Measurements from ENCODE around the gene FKBP11.
A peak's percentile ranks its signal among the peaks of the same experiment; 100 is the strongest.

Gene FKBP11

GRCh38 chr12:48968467-48968866, 43.2 kb upstream of the FKBP11 start:
- H3K4me1 ChIP-seq (ENCODE audit: control insufficient read depth, insufficient read depth, low read length): peaks cover 26% of the 10 kb centered on the region
- no peak overlapping the region for H3K4me3 ChIP-seq (ENCODE audit: insufficient read depth, low read depth, low read length)
- 17 to 18% methylated on average over 3 of the region's 3 CpGs for WGBS, 2 experiments
- H3K36me3 ChIP-seq (ENCODE audit: control insufficient read depth, insufficient read depth, low read length): no peaks in the 10 kb centered on the region
- H3K9me3 ChIP-seq (ENCODE audit: control insufficient read depth, low read length): no peaks in the 10 kb centered on the region
- no peak overlapping the region for H3K27ac ChIP-seq (ENCODE audit: insufficient read depth, low read depth, low read length, poor library complexity, severe bottlenecking)
- H3K27me3 ChIP-seq (ENCODE audit: control insufficient read depth, insufficient read depth, low read length, poor library complexity, severe bottlenecking): peaks cover 52% of the 10 kb centered on the region

GRCh38 chr12:48967991-48968390, 42.7 kb upstream of the FKBP11 start:
- Histone ChIP-seq H3K36me3 (ENCODE audit: control insufficient read depth, insufficient read depth, low read length) (no peaks in the 10 kb centered on the region), H3K4me3 (ENCODE audit: insufficient read depth, low read depth, low read length) (no peak overlapping the region), H3K4me1 (ENCODE audit: control insufficient read depth, insufficient read depth, low read length) (peaks cover 26% of the 10 kb centered on the region), H3K9me3 (ENCODE audit: control insufficient read depth, low read length) (no peaks in the 10 kb centered on the region), H3K27ac (ENCODE audit: insufficient read depth, low read depth, low read length, poor library complexity, severe bottlenecking) (no peak overlapping the region), H3K27me3 (ENCODE audit: control insufficient read depth, insufficient read depth, low read length, poor library complexity, severe bottlenecking) (peaks cover 47% of the 10 kb centered on the region)
- 49 to 52% methylated on average over 7 of the region's 7 CpGs for WGBS, 2 experiments

GRCh38 chr12:48966177-48966895, 41.0 kb upstream of the FKBP11 start:
- Histone ChIP-seq H3K4me1 (ENCODE audit: control insufficient read depth, insufficient read depth, low read length) (peaks cover 25% of the 10 kb centered on the region), H3K4me3 (ENCODE audit: insufficient read depth, low read depth, low read length) (no peak overlapping the region), H3K9me3 (ENCODE audit: control insufficient read depth, low read length) (no peaks in the 10 kb centered on the region), H3K36me3 (ENCODE audit: control insufficient read depth, insufficient read depth, low read length) (no peaks in the 10 kb centered on the region), H3K27me3 (ENCODE audit: control insufficient read depth, insufficient read depth, low read length, poor library complexity, severe bottlenecking) (peaks cover 30% of the 10 kb centered on the region), H3K27ac (ENCODE audit: insufficient read depth, low read depth, low read length, poor library complexity, severe bottlenecking) (no peak overlapping the region)
- 86 to 87% methylated on average over 20 of the region's 20 CpGs for WGBS, 2 experiments

- no peaks in the 10 kb centered on the region for H3K9me3 ChIP-seq (ENCODE audit: control insufficient read depth, low read length)
- H3K4me1 ChIP-seq (ENCODE audit: control insufficient read depth, insufficient read depth, low read length): peaks cover 18% of the 10 kb centered on the region
- H3K27me3 ChIP-seq (ENCODE audit: control insufficient read depth, insufficient read depth, low read length, poor library complexity, severe bottlenecking): peaks cover 21% of the 10 kb centered on the region
- H3K36me3 ChIP-seq (ENCODE audit: control insufficient read depth, insufficient read depth, low read length): no peaks in the 10 kb centered on the region
- no peak overlapping the region for H3K4me3 ChIP-seq (ENCODE audit: insufficient read depth, low read depth, low read length)
- H3K27ac ChIP-seq (ENCODE audit: insufficient read depth, low read depth, low read length, poor library complexity, severe bottlenecking): no peak overlapping the region
These were observed 40.1 kb upstream of the FKBP11 start for GRCh38 chr12:48965298-48965838.

DNA sequence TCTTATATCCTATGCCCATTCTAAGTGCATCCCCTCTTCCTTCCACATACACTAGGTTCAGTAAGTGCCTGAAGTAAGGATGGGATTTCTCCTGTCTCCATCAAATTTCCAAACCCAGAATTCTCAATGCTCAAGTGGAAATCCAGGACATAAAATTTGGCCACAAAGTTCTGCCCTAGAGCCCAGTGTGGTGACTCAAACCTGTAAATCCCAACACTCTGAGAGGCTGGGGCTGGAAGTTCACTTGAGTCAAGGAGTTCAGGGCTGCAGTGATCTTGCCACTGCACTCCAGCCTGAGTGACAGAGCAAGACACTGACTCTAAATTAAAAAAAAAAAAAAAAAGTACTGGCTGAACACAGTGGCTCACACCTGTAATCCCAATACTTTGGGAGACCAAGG, 36.5 kb upstream of the FKBP11 start:
- no peaks in the 10 kb centered on the region for H3K27me3 ChIP-seq (ENCODE audit: control insufficient read depth, insufficient read depth, low read length, poor library complexity, severe bottlenecking)
- no peaks in the 10 kb centered on the region for H3K4me1 ChIP-seq (ENCODE audit: control insufficient read depth, insufficient read depth, low read length)
- H3K4me3 ChIP-seq (ENCODE audit: insufficient read depth, low read depth, low read length): no peak overlapping the region
- H3K9me3 ChIP-seq (ENCODE audit: control insufficient read depth, low read length): no peaks in the 10 kb centered on the region
- H3K27ac ChIP-seq (ENCODE audit: insufficient read depth, low read depth, low read length, poor library complexity, severe bottlenecking): no peak overlapping the region
- no peaks in the 10 kb centered on the region for H3K36me3 ChIP-seq (ENCODE audit: control insufficient read depth, insufficient read depth, low read length)

GRCh38 chr12:48961331-48961730, 36.0 kb upstream of the FKBP11 start:
- 51 to 55% methylated on average over 4 of the region's 4 CpGs for WGBS, 2 experiments
- Histone ChIP-seq H3K27me3 (ENCODE audit: control insufficient read depth, insufficient read depth, low read length, poor library complexity, severe bottlenecking) (no peaks in the 10 kb centered on the region), H3K27ac (ENCODE audit: insufficient read depth, low read depth, low read length, poor library complexity, severe bottlenecking) (no peak overlapping the region)

GRCh38 chr12:48960834-48961233, 35.5 kb upstream of the FKBP11 start:
- H3K9me3 ChIP-seq (ENCODE audit: control insufficient read depth, low read length): no peaks in the 10 kb centered on the region
- no peaks in the 10 kb centered on the region for H3K36me3 ChIP-seq (ENCODE audit: control insufficient read depth, insufficient read depth, low read length)
- no peak overlapping the region for H3K27ac ChIP-seq (ENCODE audit: insufficient read depth, low read depth, low read length, poor library complexity, severe bottlenecking)
- H3K27me3 ChIP-seq (ENCODE audit: control insufficient read depth, insufficient read depth, low read length, poor library complexity, severe bottlenecking): no peaks in the 10 kb centered on the region
- H3K4me3 ChIP-seq (ENCODE audit: insufficient read depth, low read depth, low read length): no peak overlapping the region
- WGBS, 2 experiments: 83 to 90% methylated on average over 3 of the region's 3 CpGs
- no peaks in the 10 kb centered on the region for H3K4me1 ChIP-seq (ENCODE audit: control insufficient read depth, insufficient read depth, low read length)

More at GRCh38 chr12:48961331-48961730, 36.0 kb upstream of the FKBP11 start:
- Histone ChIP-seq H3K36me3 (ENCODE audit: control insufficient read depth, insufficient read depth, low read length) (no peaks in the 10 kb centered on the region), H3K4me3 (ENCODE audit: insufficient read depth, low read depth, low read length) (no peak overlapping the region), H3K4me1 (ENCODE audit: control insufficient read depth, insufficient read depth, low read length) (no peaks in the 10 kb centered on the region), H3K9me3 (ENCODE audit: control insufficient read depth, low read length) (no peaks in the 10 kb centered on the region)

GRCh38 chr12:48958049-48958388, 32.7 kb upstream of the FKBP11 start:
- H3K9me3 ChIP-seq (ENCODE audit: control insufficient read depth, low read length): no peaks in the 10 kb centered on the region
- H3K27me3 ChIP-seq (ENCODE audit: control insufficient read depth, insufficient read depth, low read length, poor library complexity, severe bottlenecking): no peaks in the 10 kb centered on the region
- peak overlapping the region; percentile 19 for H3K27ac ChIP-seq (ENCODE audit: insufficient read depth, low read depth, low read length, poor library complexity, severe bottlenecking)
- 59 to 64% methylated on average over 3 of the region's 3 CpGs for whole genome bisulfite sequencing, 2 experiments
- peaks cover 12% of the 10 kb centered on the region for H3K4me1 ChIP-seq (ENCODE audit: control insufficient read depth, insufficient read depth, low read length)
- H3K4me3 ChIP-seq (ENCODE audit: insufficient read depth, low read depth, low read length): peak overlapping the region; percentile 96
- H3K36me3 ChIP-seq (ENCODE audit: control insufficient read depth, insufficient read depth, low read length): no peaks in the 10 kb centered on the region

- Histone ChIP-seq H3K9me3 (ENCODE audit: control insufficient read depth, low read length) (no peaks in the 10 kb centered on the region), H3K4me1 (ENCODE audit: control insufficient read depth, insufficient read depth, low read length) (peaks cover 12% of the 10 kb centered on the region), H3K4me3 (ENCODE audit: insufficient read depth, low read depth, low read length) (peak within 1 kb of the TSS; percentile 96), H3K27ac (ENCODE audit: insufficient read depth, low read depth, low read length, poor library complexity, severe bottlenecking) (peak within 1 kb of the TSS; percentile 84), H3K36me3 (ENCODE audit: control insufficient read depth, insufficient read depth, low read length) (no peaks in the 10 kb centered on the region), H3K27me3 (ENCODE audit: control insufficient read depth, insufficient read depth, low read length, poor library complexity, severe bottlenecking) (no peaks in the 10 kb centered on the region)
- WGBS, 2 experiments: 0% methylated on average over 58 of the region's 58 CpGs
These were observed 32.1 kb upstream of the FKBP11 start, which contains the start of gene ARF3 for GRCh38 chr12:48957141-48958048. Gene ARF3, minus strand, starts transcription at chr12:48957487. Its CDS starts 16,392 bp downstream, at chr12:48941095.

Data from ectodermal cell (in vitro differentiated cells).